H9 (cell line): Measurements from ENCODE around the gene SBK2. TPM values are rescaled to one million over a fixed set of nuclear protein-coding genes. Genes with fewer than 3 reads are reported as not detected.

ENCODE experiments used
- DNase-seq: peaks from one replicate; pipeline ENCODE4 v3.0.0-alpha.2; 2017
- H2AFZ ChIP-seq: one replicate; pipeline ENCODE4 v1.6.1; 2013; ENCODE audit warnings: mild to moderate bottlenecking, low read length, control low read depth, moderate library complexity
- H2AK5ac ChIP-seq: 2 replicates; pipeline ENCODE4 v1.6.1; 2013; ENCODE audit warnings: low read length, control low read depth, mixed read lengths; ENCODE audit not compliant: insufficient read length
- H2BK120ac ChIP-seq: one replicate; pipeline ENCODE4 v1.6.1; 2013; ENCODE audit warnings: low read depth, mild to moderate bottlenecking, low read length, control low read depth, inconsistent platforms; ENCODE audit not compliant: poor library complexity, severe bottlenecking
- H2BK12ac ChIP-seq: 2 replicates; pipeline ENCODE4 v1.6.1; 2013; ENCODE audit warnings: low read length, control low read depth, mixed read lengths, low read depth; ENCODE audit not compliant: insufficient read length
- H2BK15ac ChIP-seq: 2 replicates; pipeline ENCODE4 v1.6.1; 2013; ENCODE audit warnings: low read depth, low read length, control low read depth
- H2BK20ac ChIP-seq: one replicate; pipeline ENCODE4 v1.6.1; 2013; ENCODE audit warnings: low read depth, mild to moderate bottlenecking, low read length, control low read depth, inconsistent platforms; ENCODE audit not compliant: poor library complexity, severe bottlenecking
- H2BK5ac ChIP-seq: 2 replicates; pipeline ENCODE4 v1.6.1; 2013; ENCODE audit warnings: low read length, control low read depth, mixed read lengths; ENCODE audit not compliant: insufficient read length
- H3K14ac ChIP-seq: 2 replicates; pipeline ENCODE4 v1.6.1; 2013; ENCODE audit warnings: low read length, control low read depth; ENCODE audit not compliant: insufficient read depth
- H3K18ac ChIP-seq: 2 replicates; pipeline ENCODE4 v1.6.1; 2013; ENCODE audit warnings: low read depth, mild to moderate bottlenecking, mixed read lengths, low read length, control low read depth; ENCODE audit not compliant: insufficient read length
- H3K23ac ChIP-seq: 2 replicates; pipeline ENCODE4 v1.6.1; 2013; ENCODE audit warnings: low read length, control low read depth, mixed read lengths, low read depth; ENCODE audit not compliant: insufficient read length
- H3K23me2 ChIP-seq: 2 replicates; pipeline ENCODE4 v1.6.1; 2013; ENCODE audit warnings: low read depth, mild to moderate bottlenecking, mixed read lengths, low read length, control low read depth; ENCODE audit not compliant: insufficient read length, poor library complexity, severe bottlenecking
- H3K27ac ChIP-seq: 2 replicates; pipeline ENCODE4 v1.5.1; 2013; ENCODE audit warnings: low read length, control low read depth, mixed read lengths, low read depth; ENCODE audit not compliant: insufficient read length
- H3K27me3 ChIP-seq: 2 replicates; pipeline ENCODE4 v1.6.1; 2013; ENCODE audit warnings: low read length, control low read depth, inconsistent platforms; ENCODE audit not compliant: insufficient read depth
- H3K4ac ChIP-seq: 2 replicates; pipeline ENCODE4 v1.6.1; 2013; ENCODE audit warnings: low read depth, mild to moderate bottlenecking, control low read depth, inconsistent platforms, low read length, moderate library complexity
- H3K4me1 ChIP-seq: 2 replicates; pipeline ENCODE4 v1.6.1; 2013; ENCODE audit warnings: low read length, control low read depth, inconsistent platforms; ENCODE audit not compliant: insufficient read depth
- H3K4me2 ChIP-seq: 2 replicates; pipeline ENCODE4 v1.6.1; 2013; ENCODE audit warnings: low read length, control low read depth, mixed read lengths; ENCODE audit not compliant: insufficient read length, insufficient read depth
- H3K56ac ChIP-seq: 2 replicates; pipeline ENCODE4 v1.6.1; 2013; ENCODE audit warnings: low read depth, mild to moderate bottlenecking, mixed read lengths, low read length, control low read depth; ENCODE audit not compliant: insufficient read length
- H3K79me1 ChIP-seq: 2 replicates; pipeline ENCODE4 v1.6.1; 2013; ENCODE audit warnings: low read depth, mild to moderate bottlenecking, moderate library complexity, low read length, control low read depth, inconsistent platforms; ENCODE audit not compliant: insufficient read depth, poor library complexity, severe bottlenecking
- H3K79me2 ChIP-seq: 2 replicates; pipeline ENCODE4 v1.6.1; 2013; ENCODE audit warnings: low read length, control low read depth, inconsistent platforms; ENCODE audit not compliant: insufficient read depth
- H3K9ac ChIP-seq: 2 replicates; pipeline ENCODE4 v1.6.1; 2013; ENCODE audit warnings: low read length, control low read depth, mixed read lengths; ENCODE audit not compliant: insufficient read length; ENCODE audit errors: extremely low read depth
- H3K9me3 ChIP-seq: one replicate; pipeline ENCODE4 v1.6.1; 2013; ENCODE audit warnings: low read depth, low read length, inconsistent platforms; ENCODE audit not compliant: control insufficient read depth
- H3T11ph ChIP-seq: one replicate; pipeline ENCODE4 v1.6.1; 2013; ENCODE audit warnings: mild to moderate bottlenecking, low read length, control low read depth, inconsistent platforms
- H4K20me1 ChIP-seq: one replicate; pipeline ENCODE4 v1.6.1; 2013; ENCODE audit not compliant: control insufficient read depth, insufficient read length, insufficient read depth
- H4K5ac ChIP-seq: 2 replicates; pipeline ENCODE4 v1.6.1; 2013; ENCODE audit warnings: low read depth, mild to moderate bottlenecking, mixed read lengths, low read length, control low read depth; ENCODE audit not compliant: insufficient read length
- H4K8ac ChIP-seq: replicated peaks from 2 replicates; pipeline ENCODE4 v1.6.1; 2013; ENCODE audit warnings: low read length, control low read depth, mixed read lengths, low read depth; ENCODE audit not compliant: insufficient read length
- H4K91ac ChIP-seq: 2 replicates; pipeline ENCODE4 v1.6.1; 2013; ENCODE audit warnings: low read depth, mild to moderate bottlenecking, moderate library complexity, mixed read lengths, low read length, control low read depth; ENCODE audit not compliant: insufficient read length
- H3K27ac Mint-ChIP-seq, 3 experiments: 2 replicates in 2 of 3; 3 replicates in 1 of 3; pipeline ENCODE4 v1.8.0; 2020 to 2021; ENCODE audit warnings: mixed read lengths in 3 of 3, mild to moderate bottlenecking in 1 of 3, moderate library complexity in 1 of 3
- H3K27me3 Mint-ChIP-seq: 2 replicates; pipeline ENCODE4 v1.8.0; 2021; ENCODE audit warnings: low read depth, mild to moderate bottlenecking, moderate library complexity, mixed read lengths
- H3K36me3 Mint-ChIP-seq, 3 experiments: 2 replicates in 2 of 3; 3 replicates in 1 of 3; pipeline ENCODE4 v1.8.0; 2020 to 2021; ENCODE audit warnings: low read depth in 3 of 3, mixed read lengths in 3 of 3; ENCODE audit not compliant: insufficient read depth in 1 of 3
- H3K4me1 Mint-ChIP-seq, 2 experiments: 2 replicates each; pipeline ENCODE4 v1.8.0; 2020; ENCODE audit warnings: mixed read lengths in 2 of 2
- H3K4me3 Mint-ChIP-seq, 2 experiments: 2 replicates in 1 of 2; 3 replicates in 1 of 2; pipeline ENCODE4 v1.8.0; 2020 to 2021; ENCODE audit warnings: mild to moderate bottlenecking in 2 of 2, mixed read lengths in 2 of 2, moderate library complexity in 1 of 2
- H3K9me3 Mint-ChIP-seq, 2 experiments: 2 replicates in 1 of 2; 3 replicates in 1 of 2; pipeline ENCODE4 v1.8.0; 2020; ENCODE audit warnings: mild to moderate bottlenecking in 2 of 2, mixed read lengths in 2 of 2, moderate library complexity in 1 of 2
- CTCF ChIP-seq: fragments of 200-600 bp; sonication (generic); conservative IDR thresholded peaks from 3 replicates; pipeline ENCODE4 v1.8.0; 2021; ENCODE audit warnings: antibody characterized with exemption, mild to moderate bottlenecking
- whole genome bisulfite sequencing: extraction: QIAGEN DNeasy Blood & Tissue Kit; methylation state at CpG from one replicate; pipeline ENCODE4 v1.1.7; 2013; ENCODE audit warnings: missing lambda C conversion rate, low lambda C conversion rate, mixed read lengths; ENCODE audit not compliant: insufficient read length; ENCODE audit errors: extremely low coverage; 5-methylcytosine and 5-hydroxymethylcytosine counted together
- long read RNA-seq: library from polyadenylated mRNA; unstranded; transcript quantifications from one replicate; pipeline ENCODE4 v2.0.0, GENCODE V29; 2020
- total RNA-seq: library from RNA; stranded (reverse); gene quantifications from 2 replicates; pipeline ENCODE4 v1.2.1, GENCODE V29; 2021

The SBK2 gene, protein sequence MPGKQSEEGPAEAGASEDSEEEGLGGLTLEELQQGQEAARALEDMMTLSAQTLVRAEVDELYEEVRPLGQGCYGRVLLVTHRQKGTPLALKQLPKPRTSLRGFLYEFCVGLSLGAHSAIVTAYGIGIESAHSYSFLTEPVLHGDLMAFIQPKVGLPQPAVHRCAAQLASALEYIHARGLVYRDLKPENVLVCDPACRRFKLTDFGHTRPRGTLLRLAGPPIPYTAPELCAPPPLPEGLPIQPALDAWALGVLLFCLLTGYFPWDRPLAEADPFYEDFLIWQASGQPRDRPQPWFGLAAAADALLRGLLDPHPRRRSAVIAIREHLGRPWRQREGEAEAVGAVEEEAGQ
- total RNA-seq = 2.5 and 2.8 TPM in 2 replicates
- long read RNA-seq, partial matches to known transcripts = 0 of 1 reads
- long read RNA-seq, other reads (novel, unspliced or antisense) = 0 of 1 reads

GRCh38 chr19:55536951-55537740 lies at the start of gene SBK2:
Gene SBK2 (minus strand): TSS chr19:55537133. CDS start chr19:55536294, 839 bp downstream.
- peak within 1 kb of the TSS; percentile 25 to 60; a peak in 3 of 5 replicates for H3K4me3 Mint-ChIP-seq
- Histone ChIP-seq H3K23ac (no peak within 1 kb of the TSS), H3K9me3 (no peaks in the 10 kb centered on the region), H3K23me2 (no peaks in the 10 kb centered on the region), H2AK5ac (no peak within 1 kb of the TSS), H3K27me3 (no peaks in the 10 kb centered on the region), H4K8ac (no peak within 1 kb of the TSS), H4K5ac (no peak within 1 kb of the TSS), H3K56ac (no peak within 1 kb of the TSS), H3K4me1 (no peaks in the 10 kb centered on the region; the same call in 1 of the 2 replicates), H3K18ac (peak within 1 kb of the TSS; percentile 86), H4K91ac (no peak within 1 kb of the TSS), H3K9ac (peak within 1 kb of the TSS; percentile 16), H3K79me1 (no peaks in the 10 kb centered on the region), H2BK12ac (peak within 1 kb of the TSS; percentile 23), H3K14ac (peak within 1 kb of the TSS; percentile 80), H2BK20ac (no peak within 1 kb of the TSS), H3K4me2 (no peak within 1 kb of the TSS), H3K4ac (no peak within 1 kb of the TSS), H2BK5ac (peak within 1 kb of the TSS; percentile 55), H3K27ac (no peak within 1 kb of the TSS), H2BK120ac (peak within 1 kb of the TSS; percentile 85), H2BK15ac (no peak within 1 kb of the TSS; the same call in 1 of the 2 replicates), H3T11ph (no peak within 1 kb of the TSS), H4K20me1 (peaks cover 2% of the 10 kb centered on the region), H3K79me2 (no peaks in the 10 kb centered on the region), H2AFZ (no peak within 1 kb of the TSS)
- peaks cover under 1 to 4% of the 10 kb centered on the region in 2 experiments; a peak in 3 of 5 replicates for H3K9me3 Mint-ChIP-seq
- H3K27ac Mint-ChIP-seq = peak within 1 kb of the TSS; percentile 64 to 97 (median 73); a peak in 4 of 7 replicates
- H3K27me3 Mint-ChIP-seq = peaks cover 7% of the 10 kb centered on the region
- DNase-seq = peak; percentile 93
- peak; percentile 79 for TF ChIP-seq CTCF
- H3K4me1 Mint-ChIP-seq = peaks cover 4 to 36% of the 10 kb centered on the region in 2 experiments; a peak in 3 of 4 replicates
- peaks cover 0 to 6% (median 0%) of the 10 kb centered on the region in 3 experiments; a peak in 1 of 7 replicates for H3K36me3 Mint-ChIP-seq
- WGBS = no CpG with 5 or more reads among the region's 14 CpGs
